HG02798 (cell line): ENCODE measurements around the gene FAM98C.
A peak's percentile ranks its signal among the peaks of the same experiment; 100 is the strongest.
"Not testable (repeated sequence)": the region's sequence is repeated elsewhere in the genome, so short reads cannot be mapped to it uniquely, and the experiment has no call there.

ENCODE experiments used
- ATAC-seq: cut with Tn5 transposase; IDR thresholded peaks from one replicate; pipeline ENCODE4 v1.9.1; 2021; ENCODE audit warnings: mild to moderate bottlenecking; ENCODE audit not compliant: unreplicated experiment, poor library complexity

FAM98C gene

GRCh38 chr19:38402967-38403674 lies at the start of gene FAM98C:
FAM98C (plus strand) TSS chr19:38403093; CDS start chr19:38403154, 61 bp downstream.
- peak; percentile 96 for ATAC-seq

- ATAC-seq, result no peak
Measured at GRCh38 chr19:38355728-38356725, 46.9 kb upstream of the FAM98C start.

- ATAC-seq, result no peak
Measured at GRCh38 chr19:38358071-38358470, 44.8 kb upstream of the FAM98C start.

GRCh38 chr19:38359242-38360021 lies 43.5 kb upstream of the FAM98C start:
- ATAC-seq, result no peak

GRCh38 chr19:38360351-38360750 lies 42.5 kb upstream of the FAM98C start:
- no peak for ATAC-seq

- no peak for ATAC-seq
Measured at GRCh38 chr19:38360839-38361631, 41.9 kb upstream of the FAM98C start.

GRCh38 chr19:38361633-38362075 lies 41.2 kb upstream of the FAM98C start:
- no peak for ATAC-seq

GRCh38 chr19:38362076-38362945 lies 40.6 kb upstream of the FAM98C start:
- ATAC-seq, result peak; percentile 27

GRCh38 chr19:38362946-38363688 lies 39.8 kb upstream of the FAM98C start:
- ATAC-seq, result not testable (repeated sequence)

GRCh38 chr19:38367041-38367440 lies 35.9 kb upstream of the FAM98C start:
- ATAC-seq, result no peak

- no peak for ATAC-seq
Measured at GRCh38 chr19:38369584-38369983, 33.3 kb upstream of the FAM98C start.

- ATAC-seq, result no peak
Measured at GRCh38 chr19:38370299-38370698, 32.6 kb upstream of the FAM98C start.

- no peak for ATAC-seq
Measured at GRCh38 chr19:38371081-38371480, 31.8 kb upstream of the FAM98C start.

- ATAC-seq, result no peak
Measured at GRCh38 chr19:38373907-38374331, 29.0 kb upstream of the FAM98C start.

GRCh38 chr19:38374332-38375097 lies 28.4 kb upstream of the FAM98C start, which contains the start of gene PSMD8:
PSMD8 (plus strand) TSS chr19:38374571; CDS start chr19:38374602, 31 bp downstream.
- peak; percentile 97 for ATAC-seq

GRCh38 chr19:38375098-38375493 lies 27.8 kb upstream of the FAM98C start:
- no peak for ATAC-seq

GRCh38 chr19:38375748-38376147 lies 27.1 kb upstream of the FAM98C start:
- ATAC-seq, result no peak
